Body of pancreas (tissue), 4 donors: ENCODE measurements around the gene CCNT2. TPM values are rescaled to one million over a fixed set of nuclear protein-coding genes. Genes with fewer than 3 reads are reported as not detected.
"Not testable (repeated sequence)": the region's sequence is repeated elsewhere in the genome, so short reads cannot be mapped to it uniquely, and the experiment has no call there.

ENCODE experiments used
- ATAC-seq: fragments of 150-250 bp; one replicate; pipeline ENCODE4 v1.9.1; 2016
- DNase-seq, 4 donors: peaks; one replicate each; pipeline ENCODE4 v3.0.0-alpha.2; 2019
- H3K27ac ChIP-seq, 4 donors: fragments of 200-600 bp; sonication (generic); 1 replicate in 3 of 4; 2 replicates in 1 of 4; pipeline versions ENCODE4 v1.5.1 to v1.6.1; 2016 to 2019; ENCODE audit warnings: mild to moderate bottlenecking in 1 of 4, mixed read lengths in 1 of 4, moderate library complexity in 1 of 4
- H3K27me3 ChIP-seq, 2 donors: fragments of 200-600 bp; sonication (generic); one replicate each; pipeline ENCODE4 v1.6.0; 2016; ENCODE audit warnings: mild to moderate bottlenecking in 1 of 2
- H3K36me3 ChIP-seq, 2 donors: fragments of 200-600 bp; sonication (generic); replicated peaks in 1 of 2; 2 replicates each; pipeline ENCODE4 v1.5.1; 2016; ENCODE audit warnings: low read depth in 2 of 2; ENCODE audit not compliant: insufficient read depth in 1 of 2
- H3K4me1 ChIP-seq: fragments of 200-600 bp; sonication (generic); one replicate; pipeline ENCODE4 v1.6.0; 2016
- H3K4me3 ChIP-seq, 2 donors: fragments of 200-600 bp; sonication (generic); 1 replicate in 1 of 2; 2 replicates in 1 of 2; pipeline ENCODE4 v1.5.1; 2016 to 2019
- H3K9me3 ChIP-seq, 3 donors: fragments of 200-600 bp; sonication (generic); 1 replicate in 2 of 3; 2 replicates in 1 of 3; pipeline ENCODE4 v1.5.1; 2016
- POLR2A ChIP-seq, 3 donors: fragments of 450-650 bp; IDR thresholded peaks; one replicate each; pipeline ENCODE4 v1.6.1; 2016; ENCODE audit warnings: antibody characterized with exemption in 3 of 3, mild to moderate bottlenecking in 2 of 3
- WGBS, 2 donors: methylation state at CpG; one replicate each; pipeline ENCODE4 v1.1.5; 2017; 5-methylcytosine and 5-hydroxymethylcytosine counted together
- intact Hi-C: fragments of 100-400 bp; cut with DNase I; formaldehyde crosslinking; loops from one replicate; pipeline ENCODE4 v1.15.1; 2023
- total RNA-seq, 2 donors: library from RNA; depleted of rRNA; stranded (reverse); fragments of >200 nt; gene quantifications; one replicate each; pipeline ENCODE4 v1.1.0, GENCODE V29; 2016
- TF ChIP-seq, protein P1 (sequence below), 7 experiments: fragments of 450-650 bp in 4 of 7; fragments of 200-600 bp in 3 of 7; sonication (generic) in 3 of 7; IDR thresholded peaks; one replicate each; pipeline ENCODE4 v1.5.1; 2016 to 2019; ENCODE audit warnings: antibody characterized with exemption in 7 of 7

The CCNT2 gene
- total RNA-seq, 2 donors from 2014 or later: 19.1 to 32.7 TPM

DNA sequence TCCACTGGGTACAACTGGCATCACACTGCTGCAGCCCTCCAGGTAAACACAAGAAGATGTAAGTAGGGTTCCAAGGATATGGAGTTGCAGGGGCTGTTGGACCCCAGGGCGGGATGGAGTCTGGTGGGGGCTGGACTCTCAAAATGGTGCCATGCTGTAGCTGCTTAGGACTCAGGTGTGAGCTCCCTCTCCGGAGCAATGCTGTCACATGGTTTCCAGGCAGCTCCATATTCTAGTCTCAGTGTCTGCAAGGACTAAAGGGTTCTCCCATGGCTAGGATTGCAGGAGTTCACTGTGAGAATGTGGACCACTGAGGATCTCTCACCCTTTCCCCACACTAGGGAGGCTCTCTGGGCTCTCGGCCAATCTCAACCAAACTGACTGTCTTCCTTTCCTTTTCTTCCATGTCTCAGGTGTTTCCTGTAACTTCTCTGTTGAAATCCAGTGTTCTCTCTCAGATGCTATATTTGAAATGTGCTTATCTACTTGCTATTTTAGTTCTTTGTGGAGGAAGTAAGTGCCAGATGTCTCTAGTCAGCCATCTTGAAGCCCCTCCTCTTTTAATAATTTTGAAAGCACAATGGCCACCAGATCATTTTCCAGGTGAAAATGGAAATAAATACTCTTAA, 57.6 kb downstream of the CCNT2 start:
- TF ChIP-seq, protein P1, sequence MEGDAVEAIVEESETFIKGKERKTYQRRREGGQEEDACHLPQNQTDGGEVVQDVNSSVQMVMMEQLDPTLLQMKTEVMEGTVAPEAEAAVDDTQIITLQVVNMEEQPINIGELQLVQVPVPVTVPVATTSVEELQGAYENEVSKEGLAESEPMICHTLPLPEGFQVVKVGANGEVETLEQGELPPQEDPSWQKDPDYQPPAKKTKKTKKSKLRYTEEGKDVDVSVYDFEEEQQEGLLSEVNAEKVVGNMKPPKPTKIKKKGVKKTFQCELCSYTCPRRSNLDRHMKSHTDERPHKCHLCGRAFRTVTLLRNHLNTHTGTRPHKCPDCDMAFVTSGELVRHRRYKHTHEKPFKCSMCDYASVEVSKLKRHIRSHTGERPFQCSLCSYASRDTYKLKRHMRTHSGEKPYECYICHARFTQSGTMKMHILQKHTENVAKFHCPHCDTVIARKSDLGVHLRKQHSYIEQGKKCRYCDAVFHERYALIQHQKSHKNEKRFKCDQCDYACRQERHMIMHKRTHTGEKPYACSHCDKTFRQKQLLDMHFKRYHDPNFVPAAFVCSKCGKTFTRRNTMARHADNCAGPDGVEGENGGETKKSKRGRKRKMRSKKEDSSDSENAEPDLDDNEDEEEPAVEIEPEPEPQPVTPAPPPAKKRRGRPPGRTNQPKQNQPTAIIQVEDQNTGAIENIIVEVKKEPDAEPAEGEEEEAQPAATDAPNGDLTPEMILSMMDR (IDR thresholded peaks at IDR 0.05): no peak
- no peak for TF ChIP-seq POLR2A (IDR thresholded peaks at IDR 0.05)
- no peaks in the 10 kb centered on the region for H3K36me3 ChIP-seq
- H3K4me1 ChIP-seq: no peaks in the 10 kb centered on the region
- DNase-seq (no peak), ATAC-seq (no peak)
- intact Hi-C loops: no loop called here
- H3K9me3 ChIP-seq: peaks cover 0 to 7% (median 0%) of the 10 kb centered on the region in 3 donors
- WGBS, 2 donors: 59 to 93% methylated on average over 3 of the region's 3 CpGs
- H3K27ac ChIP-seq: no peak overlapping the region
- H3K27me3 ChIP-seq: no peaks in the 10 kb centered on the region
- no peak overlapping the region for H3K4me3 ChIP-seq

GRCh38 chr2:134977104-134977503, 58.5 kb downstream of the CCNT2 start:
- H3K4me3 ChIP-seq, H3K27ac ChIP-seq, H3K9me3 ChIP-seq, H3K27me3 ChIP-seq, H3K36me3 ChIP-seq, DNase-seq, ATAC-seq, H3K4me1 ChIP-seq, intact Hi-C loops: not testable (repeated sequence)
- 84% methylated on average over 3 to 5 of the region's 5 CpGs for WGBS, 2 donors

DNA sequence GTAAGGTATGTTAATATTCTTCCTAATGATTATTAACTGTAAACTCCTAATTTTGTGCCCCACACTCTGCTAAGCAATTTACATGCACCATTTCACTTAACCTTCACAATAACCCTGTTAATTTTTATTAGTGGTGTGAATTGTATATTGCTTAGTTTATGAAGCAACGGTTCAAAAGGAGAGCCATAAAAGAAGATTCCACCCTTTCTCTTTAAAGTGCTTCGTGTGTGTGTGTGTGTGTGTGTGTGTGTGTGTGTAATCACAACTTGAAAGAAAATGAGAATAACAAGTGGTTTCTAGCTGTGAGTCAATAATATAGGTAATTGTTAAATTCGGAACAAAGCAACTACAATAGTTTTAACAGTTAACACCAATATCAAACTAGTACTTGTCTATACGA, 60.6 kb downstream of the CCNT2 start:
- ATAC-seq: no peak
- intact Hi-C loops: no loop called here

DNA sequence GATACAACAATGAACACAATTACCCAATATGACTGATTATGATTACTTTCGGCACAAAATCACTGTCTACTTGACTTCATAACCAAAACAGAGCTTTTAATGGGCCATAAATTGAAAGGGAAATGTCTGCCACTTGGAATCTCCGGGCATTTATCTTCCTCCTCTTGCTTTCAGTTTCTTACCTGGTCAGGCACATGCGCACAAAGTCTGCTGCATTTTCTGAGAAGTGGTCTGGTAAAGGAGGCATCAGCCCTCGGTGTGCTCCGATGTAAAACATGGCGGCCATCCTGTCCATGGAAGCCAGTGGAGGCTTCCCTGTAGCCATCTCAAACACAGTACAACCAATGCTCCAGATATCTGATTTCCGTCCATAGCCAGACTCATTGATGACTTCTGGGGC, 62.0 kb downstream of the CCNT2 start:
- no peak overlapping the region for H3K4me3 ChIP-seq
- no peaks in the 10 kb centered on the region for H3K4me1 ChIP-seq
- no peaks in the 10 kb centered on the region for H3K36me3 ChIP-seq
- H3K9me3 ChIP-seq: no peaks in the 10 kb centered on the region
- WGBS, 2 donors: 96 to 97% methylated on average over 7 of the region's 7 CpGs
- ATAC-seq (no peak), DNase-seq (no peak)
- H3K27me3 ChIP-seq: no peaks in the 10 kb centered on the region
- intact Hi-C loops: loop anchor here (10.0 kb wide), 1 partner anchor 814 kb away; no protein-coding TSS in a partner anchor
- TF ChIP-seq, protein P1 (IDR thresholded peaks at IDR 0.05): no peak
- no peak for TF ChIP-seq POLR2A (IDR thresholded peaks at IDR 0.05)
- no peak overlapping the region for H3K27ac ChIP-seq

More for the DNA sequence above, 60.6 kb downstream of the CCNT2 start:
- H3K4me1 ChIP-seq: no peaks in the 10 kb centered on the region
- 66 to 72% methylated on average over 4 of the region's 4 CpGs for WGBS, 2 donors
- no peaks in the 10 kb centered on the region for H3K36me3 ChIP-seq
- no peak for TF ChIP-seq POLR2A (IDR thresholded peaks at IDR 0.05)
- TF ChIP-seq, protein P1 (IDR thresholded peaks at IDR 0.05): no peak
- H3K27me3 ChIP-seq: no peaks in the 10 kb centered on the region
- no peaks in the 10 kb centered on the region for H3K9me3 ChIP-seq
- no peak overlapping the region for H3K4me3 ChIP-seq
- no peak overlapping the region for H3K27ac ChIP-seq
- DNase-seq: no peak

- ATAC-seq (no peak), DNase-seq (no peak)
- Histone ChIP-seq H3K27me3 (no peaks in the 10 kb centered on the region), H3K27ac (no peak overlapping the region), H3K9me3 (no peaks in the 10 kb centered on the region), H3K4me1 (no peaks in the 10 kb centered on the region), H3K36me3 (no peaks in the 10 kb centered on the region), H3K4me3 (no peak overlapping the region)
- 48 to 71% methylated on average over 1 of the region's 1 CpG for WGBS, 2 donors
- intact Hi-C loops: loop anchor here (10.0 kb wide), 1 partner anchor 812 kb away; no protein-coding TSS in a partner anchor
- TF ChIP-seq, protein P1 (IDR thresholded peaks at IDR 0.05): no peak
- no peak for TF ChIP-seq POLR2A (IDR thresholded peaks at IDR 0.05)
Measured at GRCh38 chr2:134982603-134983002, 64.0 kb downstream of the CCNT2 start.
